Measurements from ENCODE around the gene C1orf167. TPM values are rescaled to one million over a fixed set of nuclear protein-coding genes. Genes with fewer than 3 reads are reported as not detected.

C1orf167 gene
- total and polyA plus RNA-seq, 2 of the 8 experiments (the other 6 are each of a cell fraction or from before 2014, with no cell fraction given) = 0.70 to 1.3 TPM

DNA sequence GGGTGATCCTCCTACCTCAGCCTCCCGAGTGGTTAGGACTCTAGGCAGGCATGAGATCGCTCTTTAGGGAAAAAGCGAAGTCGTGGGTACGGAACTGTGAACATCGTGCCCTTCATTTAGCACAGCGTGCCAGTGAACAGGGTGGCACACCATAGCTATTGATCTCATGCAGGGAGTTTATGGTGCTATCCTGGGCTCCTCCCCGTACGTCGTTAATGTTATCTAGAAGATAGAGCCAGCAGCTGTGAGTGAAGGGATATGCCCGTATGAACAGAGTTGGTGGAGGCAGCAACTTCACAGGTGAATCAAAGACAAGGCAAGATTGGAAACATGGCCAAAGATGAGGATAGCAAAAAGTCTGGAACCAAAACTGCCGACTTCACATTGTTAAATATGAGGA is 55.2 kb downstream of the C1orf167 start:
- FAIRE-seq = no peak
- H3K14ac ChIP-seq (ENCODE audit: insufficient read length) = no peak overlapping the region
- no peak overlapping the region for H4K5ac ChIP-seq (ENCODE audit: insufficient read length, low read depth, low read length)
- H3K9me3 ChIP-seq (ENCODE audit: insufficient read depth in 2 of 2, low read depth in 1 of 2, low read length in 1 of 2) = no peaks in the 10 kb centered on the region
- peaks cover 14 to 54% (median 41%) of the 10 kb centered on the region in 4 experiments for H3K36me3 ChIP-seq (ENCODE audit: control insufficient read depth in 2 of 4, insufficient read depth in 4 of 4, low read length in 3 of 4)
- H2BK5ac ChIP-seq (ENCODE audit: low read depth, low read length) = no peak overlapping the region
- H2BK12ac ChIP-seq (ENCODE audit: low read depth, low read length) = no peak overlapping the region
- H3K79me2 ChIP-seq (ENCODE audit: control insufficient read depth in 1 of 2, insufficient read depth in 2 of 2, low read length in 2 of 2) = peaks cover 0 to 8% of the 10 kb centered on the region in 2 experiments; a peak in 2 of 4 replicates
- no peak overlapping the region for H3K4ac ChIP-seq (replicated peaks; ENCODE audit: insufficient read length, low read depth, low read length)
- H3K23ac ChIP-seq (ENCODE audit: insufficient read length) = no peak overlapping the region
- peaks cover 3 to 8% of the 10 kb centered on the region in 2 experiments for H4K20me1 ChIP-seq (replicated peaks in 1 of 2; ENCODE audit: control insufficient read depth in 1 of 2, insufficient read depth in 2 of 2, low read length in 2 of 2)
- 93% methylated on average over 12 of the region's 12 CpGs; no CpG with 5 or more reads in 1 of the 2 experiments for WGBS, 2 experiments (ENCODE audit: extremely low coverage in 1 of 2, insufficient coverage in 1 of 2, insufficient read length in 1 of 2, insufficient replicate concordance in 2 of 2, low coverage in 1 of 2, low lambda C conversion rate in 2 of 2, missing lambda C conversion rate in 1 of 2)
- ChIA-PET POLR2A (ENCODE audit: partially characterized antibody) (interaction anchor here (0.7 kb wide), 1 partner anchor 591 kb away, joined by 3 read pairs; no protein-coding TSS in a partner anchor), CTCF (ENCODE audit: partially characterized antibody) (interaction anchor here (0.5 kb wide), 1 partner anchor 11 kb away, joined by 3 read pairs; no protein-coding TSS in a partner anchor)
- no peak overlapping the region for H4K91ac ChIP-seq (replicated peaks; ENCODE audit: insufficient read length, low read length)
- H2BK120ac ChIP-seq (replicated peaks; ENCODE audit: low read depth, low read length) = no peak overlapping the region
- H4K8ac ChIP-seq (ENCODE audit: extremely low read depth, insufficient read depth, low read length) = no peak overlapping the region
- no peaks in the 10 kb centered on the region for H3K27me3 ChIP-seq (replicated peaks in 1 of 4; ENCODE audit: control insufficient read depth in 3 of 4, extremely low read depth in 1 of 4, insufficient read depth in 3 of 4, low read length in 3 of 4)
- H3K79me1 ChIP-seq (ENCODE audit: low read depth, low read length) = no peaks in the 10 kb centered on the region
- H3K27ac ChIP-seq (ENCODE audit: low read depth, low read length) = no peak overlapping the region
- no peak overlapping the region for H3K9ac ChIP-seq (replicated peaks in 1 of 4; ENCODE audit: extremely low read depth in 1 of 4, low read depth in 3 of 4, low read length in 3 of 4)
- H2BK15ac ChIP-seq (ENCODE audit: low read length) = no peak overlapping the region
- no peak overlapping the region for H3K18ac ChIP-seq (ENCODE audit: extremely low read depth, low read length)
- no peak overlapping the region for H2AFZ ChIP-seq (ENCODE audit: low read length)
- H3K4me2 ChIP-seq (ENCODE audit: insufficient read depth in 1 of 2, low read depth in 2 of 2, low read length in 2 of 2) = no peak overlapping the region
- no peak overlapping the region for H2AK5ac ChIP-seq (ENCODE audit: low read depth, low read length)
- no peak overlapping the region for H3K4me3 ChIP-seq (ENCODE audit: extremely low read depth in 1 of 4, insufficient read depth in 2 of 4, low read depth in 3 of 4, low read length in 4 of 4)
- DNase-seq (ENCODE audit: low read depth in 1 of 2, low spot score in 2 of 2) = no peak
- no peaks in the 10 kb centered on the region for H3K23me2 ChIP-seq (ENCODE audit: low read depth, low read length)
- H3K4me1 ChIP-seq (replicated peaks in 1 of 4; ENCODE audit: control insufficient read depth in 3 of 4, insufficient read depth in 4 of 4, low read length in 3 of 4) = no peaks in the 10 kb centered on the region
- H2BK20ac ChIP-seq (ENCODE audit: low read length) = no peak overlapping the region
- H3K56ac ChIP-seq (replicated peaks; ENCODE audit: insufficient read length, low read depth, low read length) = no peak overlapping the region
- TF ChIP-seq POLR2AphosphoS5 (IDR thresholded peaks at IDR 0.05; ENCODE audit: low read depth, low read length) (no peak), ASH2L (IDR thresholded peaks at IDR 0.05; ENCODE audit: low read length) (no peak), SAP30 (IDR thresholded peaks at IDR 0.05; ENCODE audit: insufficient read depth, insufficient replicate concordance, low read length) (no peak), EP300 (IDR thresholded peaks at IDR 0.05; ENCODE audit: borderline replicate concordance in 1 of 2, low read depth in 2 of 2, low read length in 2 of 2) (no peak), SP4 (IDR thresholded peaks at IDR 0.05; ENCODE audit: low read length) (no peak), TAF1 (IDR thresholded peaks at IDR 0.05; ENCODE audit: low read depth, low read length) (no peak), JUND (IDR thresholded peaks at IDR 0.05; ENCODE audit: low read length) (no peak), KDM4A (IDR thresholded peaks at IDR 0.05; ENCODE audit: low read depth, low read length, severe bottlenecking) (no peak)
- TF ChIP-seq, protein P1, sequence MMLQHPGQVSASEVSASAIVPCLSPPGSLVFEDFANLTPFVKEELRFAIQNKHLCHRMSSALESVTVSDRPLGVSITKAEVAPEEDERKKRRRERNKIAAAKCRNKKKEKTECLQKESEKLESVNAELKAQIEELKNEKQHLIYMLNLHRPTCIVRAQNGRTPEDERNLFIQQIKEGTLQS (IDR thresholded peaks at IDR 0.05; ENCODE audit: insufficient read depth, low read depth, low read length) = no peak
